GM23338 (cell line): ENCODE results near the gene COMMD3.
"Not testable (repeated sequence)": the region's sequence is repeated elsewhere in the genome, so short reads cannot be mapped to it uniquely, and the experiment has no call there.

Source experiments
- EZH2phosphoT487 ChIP-seq: fragments of 200-600 bp; sonication (generic); IDR thresholded peaks from one replicate; pipeline ENCODE4 v1.8.1; 2018; ENCODE audit warnings: antibody characterized with exemption; ENCODE audit not compliant: unreplicated experiment
- POLR2AphosphoS5 ChIP-seq: IDR thresholded peaks from 2 replicates; pipeline ENCODE4 v1.6.1; 2016; ENCODE audit warnings: antibody characterized with exemption, low read depth
- TF ChIP-seq, protein P1 (sequence below), 2 experiments: fragments of 200-600 bp in 1 of 2; sonication (generic) in 1 of 2; conservative IDR thresholded peaks; 2 replicates each; pipeline versions ENCODE4 v1.5.1 to v1.6.1; 2016 to 2017; ENCODE audit warnings: antibody characterized with exemption in 2 of 2, low read depth in 2 of 2, mild to moderate bottlenecking in 2 of 2, moderate library complexity in 1 of 2
- TF ChIP-seq, protein P2 (sequence below): IDR thresholded peaks from one replicate; pipeline ENCODE4 v1.6.1; 2018; ENCODE audit warnings: antibody characterized with exemption; ENCODE audit not compliant: unreplicated experiment

DNA sequence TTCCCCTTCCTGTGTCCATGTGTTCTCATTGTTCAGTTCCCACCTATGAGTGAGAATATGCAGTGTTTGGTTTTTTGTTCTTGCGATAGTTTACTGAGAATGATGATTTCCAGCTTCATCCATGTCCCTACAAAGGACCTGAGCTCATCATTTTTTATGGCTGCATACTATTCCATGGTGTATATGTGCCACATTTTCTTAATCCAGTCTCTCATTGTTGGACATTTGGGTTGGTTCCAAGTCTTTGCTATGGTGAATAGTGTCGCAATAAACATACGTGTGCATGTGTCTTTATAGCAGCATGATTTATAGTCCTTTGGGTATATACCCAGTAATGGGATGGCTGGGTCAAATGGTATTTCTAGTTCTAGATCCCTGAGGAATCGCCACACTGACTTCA lies 41.6 kb downstream of the COMMD3 start:
- TF ChIP-seq, protein P1, sequence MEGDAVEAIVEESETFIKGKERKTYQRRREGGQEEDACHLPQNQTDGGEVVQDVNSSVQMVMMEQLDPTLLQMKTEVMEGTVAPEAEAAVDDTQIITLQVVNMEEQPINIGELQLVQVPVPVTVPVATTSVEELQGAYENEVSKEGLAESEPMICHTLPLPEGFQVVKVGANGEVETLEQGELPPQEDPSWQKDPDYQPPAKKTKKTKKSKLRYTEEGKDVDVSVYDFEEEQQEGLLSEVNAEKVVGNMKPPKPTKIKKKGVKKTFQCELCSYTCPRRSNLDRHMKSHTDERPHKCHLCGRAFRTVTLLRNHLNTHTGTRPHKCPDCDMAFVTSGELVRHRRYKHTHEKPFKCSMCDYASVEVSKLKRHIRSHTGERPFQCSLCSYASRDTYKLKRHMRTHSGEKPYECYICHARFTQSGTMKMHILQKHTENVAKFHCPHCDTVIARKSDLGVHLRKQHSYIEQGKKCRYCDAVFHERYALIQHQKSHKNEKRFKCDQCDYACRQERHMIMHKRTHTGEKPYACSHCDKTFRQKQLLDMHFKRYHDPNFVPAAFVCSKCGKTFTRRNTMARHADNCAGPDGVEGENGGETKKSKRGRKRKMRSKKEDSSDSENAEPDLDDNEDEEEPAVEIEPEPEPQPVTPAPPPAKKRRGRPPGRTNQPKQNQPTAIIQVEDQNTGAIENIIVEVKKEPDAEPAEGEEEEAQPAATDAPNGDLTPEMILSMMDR (conservative IDR thresholded peaks at IDR 0.05; ENCODE audit: low read depth in 2 of 2) = not testable (repeated sequence)
- TF ChIP-seq POLR2AphosphoS5, EZH2phosphoT487: not testable (repeated sequence)
- TF ChIP-seq, protein P2, sequence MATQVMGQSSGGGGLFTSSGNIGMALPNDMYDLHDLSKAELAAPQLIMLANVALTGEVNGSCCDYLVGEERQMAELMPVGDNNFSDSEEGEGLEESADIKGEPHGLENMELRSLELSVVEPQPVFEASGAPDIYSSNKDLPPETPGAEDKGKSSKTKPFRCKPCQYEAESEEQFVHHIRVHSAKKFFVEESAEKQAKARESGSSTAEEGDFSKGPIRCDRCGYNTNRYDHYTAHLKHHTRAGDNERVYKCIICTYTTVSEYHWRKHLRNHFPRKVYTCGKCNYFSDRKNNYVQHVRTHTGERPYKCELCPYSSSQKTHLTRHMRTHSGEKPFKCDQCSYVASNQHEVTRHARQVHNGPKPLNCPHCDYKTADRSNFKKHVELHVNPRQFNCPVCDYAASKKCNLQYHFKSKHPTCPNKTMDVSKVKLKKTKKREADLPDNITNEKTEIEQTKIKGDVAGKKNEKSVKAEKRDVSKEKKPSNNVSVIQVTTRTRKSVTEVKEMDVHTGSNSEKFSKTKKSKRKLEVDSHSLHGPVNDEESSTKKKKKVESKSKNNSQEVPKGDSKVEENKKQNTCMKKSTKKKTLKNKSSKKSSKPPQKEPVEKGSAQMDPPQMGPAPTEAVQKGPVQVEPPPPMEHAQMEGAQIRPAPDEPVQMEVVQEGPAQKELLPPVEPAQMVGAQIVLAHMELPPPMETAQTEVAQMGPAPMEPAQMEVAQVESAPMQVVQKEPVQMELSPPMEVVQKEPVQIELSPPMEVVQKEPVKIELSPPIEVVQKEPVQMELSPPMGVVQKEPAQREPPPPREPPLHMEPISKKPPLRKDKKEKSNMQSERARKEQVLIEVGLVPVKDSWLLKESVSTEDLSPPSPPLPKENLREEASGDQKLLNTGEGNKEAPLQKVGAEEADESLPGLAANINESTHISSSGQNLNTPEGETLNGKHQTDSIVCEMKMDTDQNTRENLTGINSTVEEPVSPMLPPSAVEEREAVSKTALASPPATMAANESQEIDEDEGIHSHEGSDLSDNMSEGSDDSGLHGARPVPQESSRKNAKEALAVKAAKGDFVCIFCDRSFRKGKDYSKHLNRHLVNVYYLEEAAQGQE = not testable (repeated sequence)
